HepG2 (cell line): ENCODE data around the gene UBE4A. TPM values are rescaled to one million over a fixed set of nuclear protein-coding genes. Genes with fewer than 3 reads are reported as not detected.

ENCODE experiments used
- ATAC-seq: fragments of 200-7000 bp; cut with Tn5 transposase; 3 replicates; pipeline ENCODE4 v1.9.1; 2020; ENCODE audit warnings: mild to moderate bottlenecking, moderate library complexity
- BruUV-seq: library from RNA; stranded (reverse); fragments of 400-500 nt; replicated peaks from 2 replicates; lab custom pipeline; 2021; lab: Mats Ljungman, UMichigan
- CTCF ChIA-PET: fragments of 300-600 bp; formaldehyde crosslinking; extraction: SDS; loops from one replicate; lab custom pipeline; 2021; ENCODE audit warnings: low total read pairs, inconsistent platforms, low intra/inter-chr PET ratio; lab: Yijun Ruan, JAX
- POLR2A ChIA-PET: fragments of 350-600 bp; sonication (Branson Sonifier 250); formaldehyde crosslinking; loops from one replicate; lab custom pipeline; 2020; ENCODE audit warnings: antibody characterized with exemption, inconsistent platforms; lab: Yijun Ruan, JAX
- DNase-seq: peaks from one replicate; pipeline ENCODE4 v3.0.0-alpha.2; 2015; ENCODE audit warnings: low spot score
- FAIRE-seq: peaks from 3 replicates; lab custom pipeline; 2011; peaks lifted over from hg19 to GRCh38; lab: Jason Lieb, UNC
- H2AFZ ChIP-seq: one replicate; pipeline ENCODE4 v1.6.1; 2011; ENCODE audit warnings: low read length, inconsistent platforms
- H3K27ac ChIP-seq: fragments of 300-600 bp; 3 replicates; pipeline ENCODE4 v1.8.0; 2011; ENCODE audit warnings: mixed run types, mild to moderate bottlenecking, mixed read lengths, low read length, inconsistent platforms; ENCODE audit not compliant: insufficient read depth; ENCODE audit errors: extremely low read length
- H3K27me3 ChIP-seq, 2 experiments: fragments of 200-600 bp in 1 of 2; 2 replicates in 1 of 2; 3 replicates in 1 of 2; pipeline versions ENCODE4 v1.6.0 to v1.8.0; 2011; ENCODE audit warnings: low read length in 2 of 2, mild to moderate bottlenecking in 2 of 2, moderate library complexity in 2 of 2, inconsistent platforms in 1 of 2; ENCODE audit not compliant: insufficient read depth in 2 of 2, control insufficient read depth in 1 of 2
- H3K36me3 ChIP-seq, 2 experiments: fragments of 200-600 bp in 1 of 2; replicated peaks in 1 of 2; 2 replicates in 1 of 2; 3 replicates in 1 of 2; pipeline versions ENCODE4 v1.5.1 to v1.8.0; 2011; ENCODE audit warnings: low read length in 2 of 2, inconsistent platforms in 1 of 2; ENCODE audit not compliant: insufficient read depth in 2 of 2, control insufficient read depth in 1 of 2
- H3K4me1 ChIP-seq: 2 replicates; pipeline ENCODE4 v1.5.1; 2012; ENCODE audit warnings: low read length, inconsistent platforms; ENCODE audit not compliant: insufficient read depth
- H3K4me2 ChIP-seq: 2 replicates; pipeline ENCODE4 v1.6.0; 2011; ENCODE audit warnings: low read depth, low read length, inconsistent platforms
- H3K4me3 ChIP-seq, 3 experiments: fragments of 200-600 bp in 1 of 3; sonication (generic), shearing (Covaris generic) in 1 of 3; replicated peaks in 1 of 3; 2 replicates each; pipeline ENCODE4 v1.5.1; 2011 to 2016; ENCODE audit warnings: low read length in 3 of 3, inconsistent platforms in 2 of 3, low read depth in 2 of 3, mild to moderate bottlenecking in 2 of 3, control low read depth in 1 of 3, mixed read lengths in 1 of 3; ENCODE audit not compliant: insufficient read depth in 1 of 3
- H3K79me2 ChIP-seq: one replicate; pipeline ENCODE4 v1.6.1; 2011; ENCODE audit warnings: low read length, inconsistent platforms; ENCODE audit not compliant: insufficient read depth
- H3K9ac ChIP-seq: 2 replicates; pipeline ENCODE4 v1.6.0; 2011; ENCODE audit warnings: mild to moderate bottlenecking, low read depth, low read length, inconsistent platforms; ENCODE audit not compliant: insufficient read depth
- H3K9me3 ChIP-seq: 2 replicates; pipeline ENCODE4 v1.5.1; 2012; ENCODE audit warnings: mild to moderate bottlenecking, low read length
- H4K20me1 ChIP-seq: 2 replicates; pipeline ENCODE4 v1.6.0; 2011; ENCODE audit warnings: inconsistent platforms, mild to moderate bottlenecking, low read length, moderate library complexity; ENCODE audit not compliant: insufficient read depth
- ATF3 ChIP-seq: sonication (generic); formaldehyde crosslinking; IDR thresholded peaks from 2 replicates; pipeline ENCODE4 v1.4.0; 2020; ENCODE audit warnings: missing genetic modification reagents
- CREM ChIP-seq, 2 experiments: sonication (generic) in 1 of 2; formaldehyde crosslinking in 1 of 2; IDR thresholded peaks; 2 replicates each; pipeline versions ENCODE4 v1.4.0 to v1.6.1; 2016 to 2020; ENCODE audit warnings: antibody characterized with exemption in 1 of 2, mild to moderate bottlenecking in 1 of 2, missing genetic modification reagents in 1 of 2
- DZIP1 ChIP-seq: sonication (generic); formaldehyde crosslinking; IDR thresholded peaks from 2 replicates; pipeline ENCODE4 v1.5.0; 2020; ENCODE audit warnings: mild to moderate bottlenecking, missing genetic modification reagents
- GATAD2A ChIP-seq: IDR thresholded peaks from 2 replicates; pipeline ENCODE4 v1.6.1; 2016
- JUND ChIP-seq: sonication (generic); formaldehyde crosslinking; IDR thresholded peaks from 2 replicates; pipeline ENCODE4 v1.8.0; 2022; ENCODE audit warnings: mild to moderate bottlenecking, missing genetic modification reagents
- NFE2L1 ChIP-seq: sonication (generic); formaldehyde crosslinking; IDR thresholded peaks from 2 replicates; pipeline ENCODE4 v1.4.0; 2020; ENCODE audit warnings: missing genetic modification reagents, mild to moderate bottlenecking, borderline replicate concordance
- TBX2 ChIP-seq: sonication (generic); formaldehyde crosslinking; IDR thresholded peaks from 2 replicates; pipeline ENCODE4 v1.5.0; 2020; ENCODE audit warnings: missing genetic modification reagents, mild to moderate bottlenecking, borderline replicate concordance
- ZNF136 ChIP-seq: sonication (generic); formaldehyde crosslinking; IDR thresholded peaks from 2 replicates; pipeline ENCODE4 v1.8.1; 2022; ENCODE audit warnings: low read depth, mild to moderate bottlenecking, moderate library complexity, missing genetic modification reagents
- ZNF550 ChIP-seq: sonication (generic); formaldehyde crosslinking; IDR thresholded peaks from 2 replicates; pipeline ENCODE4 v1.4.0; 2020; ENCODE audit warnings: mild to moderate bottlenecking, missing genetic modification reagents, borderline replicate concordance
- ZNF614 ChIP-seq: IDR thresholded peaks from 2 replicates; pipeline ENCODE4 v1.6.1; 2018; ENCODE audit warnings: missing biosample characterization, missing genetic modification reagents, inconsistent platforms, borderline replicate concordance
- WGBS: methylation state at CpG from one replicate; pipeline ENCODE4 v1.1.6; 2017; ENCODE audit warnings: low lambda C conversion rate; 5-methylcytosine and 5-hydroxymethylcytosine counted together
- in situ Hi-C: cut with HindIII; loops from 2 replicates; pipeline ENCODE4 v1.10.0; 2017; ENCODE audit warnings: low pct_unique_long_range_greater_than_20kb; ENCODE audit not compliant: extremely low pct_ligation_motif_present
- intact Hi-C: fragments of 100-400 bp; cut with micrococcal nuclease; formaldehyde crosslinking; loops from one replicate; pipeline ENCODE4 v1.10.0; 2022; ENCODE audit not compliant: unreplicated experiment
- polyA plus RNA-seq, 8 experiments: library from polyadenylated mRNA; depleted of rRNA in 3 of 8; stranded (reverse) in 7 of 8; unstranded in 1 of 8; fragments of >200 nt; fragmentation: Illumina TruSeq in 4 of 8; extraction: Trizol in 4 of 8; gene quantifications; 2 replicates each; pipeline versions ENCODE4 v1.2.1 to v1.2.3, GENCODE V29; 2011 to 2016; ENCODE audit warnings: low read depth in 4 of 8, missing spikeins in 1 of 8, mixed read lengths in 1 of 8; ENCODE audit not compliant: insufficient read depth in 1 of 8
- total RNA-seq, 5 experiments: library from RNA; depleted of rRNA; stranded (reverse); fragments of >200 nt; fragmentation: Illumina TruSeq; extraction: Trizol; gene quantifications; 2 replicates each; pipeline ENCODE4 v1.2.3, GENCODE V29; 2016; ENCODE audit warnings: low read depth in 1 of 5

The UBE4A gene
- total and polyA plus RNA-seq, 2 of the 13 experiments (the other 11 are each of a cell fraction or from before 2014, with no cell fraction given), result 15.1 to 32.7 TPM

GRCh38 chr11:118412921-118413320 is 53.5 kb downstream of the UBE4A start:
- H3K4me2 ChIP-seq, result no peak overlapping the region
- no TSS peak for BruUV-seq
- POLR2A ChIA-PET, result no interaction called here
- in situ Hi-C loops, result no loop called here
- H3K36me3 ChIP-seq, result peaks cover 3 to 17% of the 10 kb centered on the region in 2 experiments; a peak in 4 of 5 replicates
- TF ChIP-seq CREM (IDR thresholded peaks at IDR 0.05), result no peak
- TF ChIP-seq CREM (CRISPR knock-in tag; IDR thresholded peaks at IDR 0.05), result no peak
- ATAC-seq, result no peak
- no peak overlapping the region for H3K9ac ChIP-seq
- no peaks in the 10 kb centered on the region for H3K79me2 ChIP-seq
- peaks cover 10% of the 10 kb centered on the region for H3K4me1 ChIP-seq
- H2AFZ ChIP-seq, result no peak overlapping the region
- DNase-seq, result no peak
- no peak for FAIRE-seq
- CTCF ChIA-PET, result no interaction called here
- H4K20me1 ChIP-seq, result no peaks in the 10 kb centered on the region
- no peaks in the 10 kb centered on the region for H3K27me3 ChIP-seq
- no peak overlapping the region for H3K4me3 ChIP-seq
- H3K27ac ChIP-seq, result no peak overlapping the region
- 95% methylated on average over 1 of the region's 1 CpG for WGBS
- no peaks in the 10 kb centered on the region for H3K9me3 ChIP-seq
- intact Hi-C loops, result no loop called here

GRCh38 chr11:118415062-118415738 is 55.8 kb downstream of the UBE4A start:
- ChIA-PET CTCF (no interaction called here), POLR2A (no interaction called here)
- Histone ChIP-seq H2AFZ (no peak overlapping the region), H3K4me2 (no peak overlapping the region), H3K27me3 (no peaks in the 10 kb centered on the region), H4K20me1 (no peaks in the 10 kb centered on the region), H3K9ac (no peak overlapping the region), H3K4me1 (peaks cover 17% of the 10 kb centered on the region), H3K27ac (no peak overlapping the region), H3K36me3 (no peaks in the 10 kb centered on the region; a peak in 1 of 5 replicates), H3K79me2 (no peaks in the 10 kb centered on the region), H3K4me3 (no peak overlapping the region), H3K9me3 (no peaks in the 10 kb centered on the region)
- TF ChIP-seq JUND (CRISPR knock-in tag) (no peak), ZNF550 (CRISPR knock-in tag) (no peak), NFE2L1 (CRISPR knock-in tag) (no peak), ATF3 (CRISPR knock-in tag) (no peak), ZNF136 (CRISPR knock-in tag) (no peak), ZNF614 (CRISPR knock-in tag) (no peak), DZIP1 (CRISPR knock-in tag) (no peak), GATAD2A (CRISPR knock-in tag) (no peak), TBX2 (CRISPR knock-in tag) (no peak)
- intact Hi-C loops (no loop called here), in situ Hi-C loops (no loop called here)
- no TSS peak for BruUV-seq
- FAIRE-seq (no peak), ATAC-seq (no peak), DNase-seq (no peak)
- WGBS, result 92% methylated on average over 8 of the region's 8 CpGs
